ENCODE measurements around the gene GRID1.

The GRID1 gene

GRCh38 chr10:86325158-86325557 is 41.4 kb downstream of the GRID1 start:
- Histone ChIP-seq H3K27ac (ENCODE audit: extremely low read depth, low read depth, low read length) (no peak overlapping the region), H3K36me3 (ENCODE audit: control insufficient read depth in 2 of 2, insufficient read depth in 1 of 2, low read length in 2 of 2) (no peaks in the 10 kb centered on the region), H3K9me3 (ENCODE audit: control insufficient read depth, insufficient read depth, low read depth, low read length) (no peaks in the 10 kb centered on the region), H3K4me3 (ENCODE audit: low read depth, low read length) (no peak overlapping the region), H3K4me1 (ENCODE audit: control insufficient read depth, insufficient read depth, low read length) (peaks cover 2% of the 10 kb centered on the region; the same call in 1 of the 2 replicates)
- ChIA-PET CTCF (no interaction called here), POLR2A (no interaction called here)
- TF ChIP-seq ZNF830 (tag by site-specific recombination; IDR thresholded peaks at IDR 0.05; ENCODE audit: low read depth) (no peak), ZNF248 (tag by site-specific recombination; IDR thresholded peaks at IDR 0.05) (no peak), ZNF777 (tag by site-specific recombination; IDR thresholded peaks at IDR 0.05; ENCODE audit: borderline replicate concordance) (no peak), ZNF48 (tag by site-specific recombination; IDR thresholded peaks at IDR 0.05) (no peak), ZBTB17 (tag by site-specific recombination; IDR thresholded peaks at IDR 0.05) (no peak), ZNF624 (tag by site-specific recombination; IDR thresholded peaks at IDR 0.05) (no peak), ZNF426 (tag by site-specific recombination; IDR thresholded peaks at IDR 0.05) (no peak), ELK4 (IDR thresholded peaks at IDR 0.05; ENCODE audit: borderline replicate concordance, low read depth, low read length) (no peak), OSR2 (tag by site-specific recombination; IDR thresholded peaks at IDR 0.05) (no peak), ZNF174 (tag by site-specific recombination; IDR thresholded peaks at IDR 0.05) (no peak), ZNF155 (tag by site-specific recombination; IDR thresholded peaks at IDR 0.05) (no peak), ZEB2 (tag by site-specific recombination; IDR thresholded peaks at IDR 0.05) (no peak), ZNF664 (tag by site-specific recombination; IDR thresholded peaks at IDR 0.05) (no peak)
- TF ChIP-seq, protein P1, sequence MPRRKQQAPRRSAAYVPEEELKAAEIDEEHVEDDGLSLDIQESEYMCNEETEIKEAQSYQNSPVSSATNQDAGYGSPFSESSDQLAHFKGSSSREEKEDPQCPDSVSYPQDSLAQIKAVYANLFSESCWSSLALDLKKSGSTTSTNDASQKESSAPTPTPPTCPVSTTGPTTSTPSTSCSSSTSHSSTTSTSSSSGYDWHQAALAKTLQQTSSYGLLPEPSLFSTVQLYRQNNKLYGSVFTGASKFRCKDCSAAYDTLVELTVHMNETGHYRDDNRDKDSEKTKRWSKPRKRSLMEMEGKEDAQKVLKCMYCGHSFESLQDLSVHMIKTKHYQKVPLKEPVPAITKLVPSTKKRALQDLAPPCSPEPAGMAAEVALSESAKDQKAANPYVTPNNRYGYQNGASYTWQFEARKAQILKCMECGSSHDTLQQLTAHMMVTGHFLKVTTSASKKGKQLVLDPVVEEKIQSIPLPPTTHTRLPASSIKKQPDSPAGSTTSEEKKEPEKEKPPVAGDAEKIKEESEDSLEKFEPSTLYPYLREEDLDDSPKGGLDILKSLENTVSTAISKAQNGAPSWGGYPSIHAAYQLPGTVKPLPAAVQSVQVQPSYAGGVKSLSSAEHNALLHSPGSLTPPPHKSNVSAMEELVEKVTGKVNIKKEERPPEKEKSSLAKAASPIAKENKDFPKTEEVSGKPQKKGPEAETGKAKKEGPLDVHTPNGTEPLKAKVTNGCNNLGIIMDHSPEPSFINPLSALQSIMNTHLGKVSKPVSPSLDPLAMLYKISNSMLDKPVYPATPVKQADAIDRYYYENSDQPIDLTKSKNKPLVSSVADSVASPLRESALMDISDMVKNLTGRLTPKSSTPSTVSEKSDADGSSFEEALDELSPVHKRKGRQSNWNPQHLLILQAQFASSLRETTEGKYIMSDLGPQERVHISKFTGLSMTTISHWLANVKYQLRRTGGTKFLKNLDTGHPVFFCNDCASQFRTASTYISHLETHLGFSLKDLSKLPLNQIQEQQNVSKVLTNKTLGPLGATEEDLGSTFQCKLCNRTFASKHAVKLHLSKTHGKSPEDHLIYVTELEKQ (tag by site-specific recombination; IDR thresholded peaks at IDR 0.05; ENCODE audit: borderline replicate concordance): no peak
- TF ChIP-seq, protein P2, sequence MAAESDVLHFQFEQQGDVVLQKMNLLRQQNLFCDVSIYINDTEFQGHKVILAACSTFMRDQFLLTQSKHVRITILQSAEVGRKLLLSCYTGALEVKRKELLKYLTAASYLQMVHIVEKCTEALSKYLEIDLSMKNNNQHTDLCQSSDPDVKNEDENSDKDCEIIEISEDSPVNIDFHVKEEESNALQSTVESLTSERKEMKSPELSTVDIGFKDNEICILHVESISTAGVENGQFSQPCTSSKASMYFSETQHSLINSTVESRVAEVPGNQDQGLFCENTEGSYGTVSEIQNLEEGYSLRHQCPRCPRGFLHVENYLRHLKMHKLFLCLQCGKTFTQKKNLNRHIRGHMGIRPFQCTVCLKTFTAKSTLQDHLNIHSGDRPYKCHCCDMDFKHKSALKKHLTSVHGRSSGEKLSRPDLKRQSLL (tag by site-specific recombination; IDR thresholded peaks at IDR 0.05): no peak

- TF ChIP-seq ZNF239 (tag by site-specific recombination; IDR thresholded peaks at IDR 0.05): no peak
- TF ChIP-seq ZNF350 (tag by site-specific recombination; IDR thresholded peaks at IDR 0.05): no peak
- no peak for TF ChIP-seq SETDB1 (IDR thresholded peaks at IDR 0.05; ENCODE audit: insufficient read length, low read length)
- no peak for TF ChIP-seq YY2 (tag by site-specific recombination; IDR thresholded peaks at IDR 0.05)
- TF ChIP-seq ZNF747 (tag by site-specific recombination; IDR thresholded peaks at IDR 0.05): no peak
- TF ChIP-seq ZEB2 (tag by site-specific recombination; IDR thresholded peaks at IDR 0.05): no peak
- no peak for TF ChIP-seq ZNF707 (tag by site-specific recombination; IDR thresholded peaks at IDR 0.05)
- TF ChIP-seq KLF17 (tag by site-specific recombination; IDR thresholded peaks at IDR 0.05): no peak
- no peak for TF ChIP-seq INSM2 (tag by site-specific recombination; IDR thresholded peaks at IDR 0.05)
- TF ChIP-seq ZNF23 (tag by site-specific recombination; IDR thresholded peaks at IDR 0.05; ENCODE audit: borderline replicate concordance): no peak
- Histone ChIP-seq H3K36me3 (ENCODE audit: control insufficient read depth in 2 of 2, insufficient read depth in 1 of 2, low read length in 2 of 2) (no peaks in the 10 kb centered on the region), H3K9me3 (ENCODE audit: control insufficient read depth, insufficient read depth, low read depth, low read length) (no peaks in the 10 kb centered on the region), H3K4me3 (ENCODE audit: low read depth, low read length) (no peak overlapping the region), H3K27ac (ENCODE audit: extremely low read depth, low read depth, low read length) (no peak overlapping the region), H3K4me1 (ENCODE audit: control insufficient read depth, insufficient read depth, low read length) (peaks cover 5% of the 10 kb centered on the region; the same call in 1 of the 2 replicates)
- CTCF ChIA-PET: no interaction called here
- POLR2A ChIA-PET: no interaction called here
Observed at GRCh38 chr10:86321568-86321967, 45.0 kb downstream of the GRID1 start.
